Upper lobe of left lung (tissue), 6 donors: Measurements from ENCODE around the gene MMP8. TPM values are rescaled to one million over a fixed set of nuclear protein-coding genes. Genes with fewer than 3 reads are reported as not detected.
"Not testable (repeated sequence)": the region's sequence is repeated elsewhere in the genome, so short reads cannot be mapped to it uniquely, and the experiment has no call there.

Experiments used
- ATAC-seq, 2 donors: fragments of 200-7000 bp; cut with Tn5 transposase; one replicate each; pipeline ENCODE4 v1.9.1; 2022; ENCODE audit warnings: mild to moderate bottlenecking in 2 of 2, moderate library complexity in 2 of 2; ENCODE audit not compliant: low FRiP score in 2 of 2
- DNase-seq, 2 donors: peaks; one replicate each; pipeline ENCODE4 v3.0.0-alpha.2; 2019 to 2020
- H3K27ac ChIP-seq, 4 donors: fragments of 200-600 bp; sonication (generic); one replicate each; pipeline ENCODE4 v1.5.1; 2016 to 2019
- H3K27me3 ChIP-seq, 4 donors: fragments of 200-600 bp; sonication (generic); one replicate each; pipeline ENCODE4 v1.5.1; 2017 to 2019
- H3K36me3 ChIP-seq, 4 donors: fragments of 200-600 bp; sonication (generic); one replicate each; pipeline ENCODE4 v1.5.1; 2016 to 2019
- H3K4me1 ChIP-seq, 4 donors: fragments of 200-600 bp; sonication (generic); one replicate each; pipeline ENCODE4 v1.5.1; 2018 to 2019
- H3K4me3 ChIP-seq, 4 donors: fragments of 200-600 bp; sonication (generic); one replicate each; pipeline ENCODE4 v1.5.1; 2017 to 2019; ENCODE audit warnings: mild to moderate bottlenecking in 2 of 4, moderate library complexity in 1 of 4
- H3K9me3 ChIP-seq, 4 donors: fragments of 200-600 bp; sonication (generic); one replicate each; pipeline ENCODE4 v1.5.1; 2018 to 2019
- CTCF ChIP-seq, 6 experiments: fragments of 450-650 bp in 4 of 6; fragments of 200-600 bp in 2 of 6; sonication (generic) in 2 of 6; IDR thresholded peaks; one replicate each; pipeline ENCODE4 v1.5.1; 2016 to 2019; ENCODE audit warnings: antibody characterized with exemption in 6 of 6
- EP300 ChIP-seq, 4 donors: sonication (generic); formaldehyde crosslinking; IDR thresholded peaks; one replicate each; pipeline ENCODE4 v1.5.1; 2017; ENCODE audit warnings: antibody characterized with exemption in 4 of 4, control low read depth in 2 of 4
- POLR2A ChIP-seq, 4 donors: fragments of 450-650 bp; IDR thresholded peaks; one replicate each; pipeline ENCODE4 v1.5.1; 2016 to 2017; ENCODE audit warnings: antibody characterized with exemption in 4 of 4, mild to moderate bottlenecking in 2 of 4
- POLR2AphosphoS5 ChIP-seq, 2 donors: sonication (generic); formaldehyde crosslinking; IDR thresholded peaks; one replicate each; pipeline ENCODE4 v1.5.1; 2017; ENCODE audit warnings: antibody characterized with exemption in 2 of 2
- WGBS, 2 donors: methylation state at CpG; one replicate each; pipeline ENCODE4 v1.1.5; 2017 to 2018; 5-methylcytosine and 5-hydroxymethylcytosine counted together
- total RNA-seq, 6 donors: library from RNA; depleted of rRNA in 4 of 6; stranded (reverse); fragments of >200 nt in 4 of 6; gene quantifications; one replicate each; pipeline versions ENCODE4 v1.1.0 to v1.2.1, GENCODE V29; 2016 to 2021
- donor health status: DM: no; HTN: no; CAD: no; lungs with moderate emphysema.
- donor health status: DM: no; HTN: yes; CAD: no; lungs with severe emphysema.

MMP8 gene
- total RNA-seq, 6 donors from 2014 or later = under 0.01 to 2.7 (median 0.83) TPM

- no peak overlapping the region for H3K27ac ChIP-seq
- H3K9me3 ChIP-seq = no peaks in the 10 kb centered on the region
- no peaks in the 10 kb centered on the region for H3K27me3 ChIP-seq
- DNase-seq (no peak), ATAC-seq (no peak)
- H3K36me3 ChIP-seq = no peaks in the 10 kb centered on the region
- no peak overlapping the region for H3K4me3 ChIP-seq
- no peak for TF ChIP-seq POLR2A (IDR thresholded peaks at IDR 0.05)
- TF ChIP-seq POLR2AphosphoS5 (IDR thresholded peaks at IDR 0.05) = no peak
- TF ChIP-seq CTCF (IDR thresholded peaks at IDR 0.05) = no peak
- TF ChIP-seq EP300 (IDR thresholded peaks at IDR 0.05) = no peak
- peaks cover 0 to 5% (median 2%) of the 10 kb centered on the region in 4 donors for H3K4me1 ChIP-seq
These were observed 9.9 kb upstream of the MMP8 start for GRCh38 chr11:102734650-102735049.

DNA sequence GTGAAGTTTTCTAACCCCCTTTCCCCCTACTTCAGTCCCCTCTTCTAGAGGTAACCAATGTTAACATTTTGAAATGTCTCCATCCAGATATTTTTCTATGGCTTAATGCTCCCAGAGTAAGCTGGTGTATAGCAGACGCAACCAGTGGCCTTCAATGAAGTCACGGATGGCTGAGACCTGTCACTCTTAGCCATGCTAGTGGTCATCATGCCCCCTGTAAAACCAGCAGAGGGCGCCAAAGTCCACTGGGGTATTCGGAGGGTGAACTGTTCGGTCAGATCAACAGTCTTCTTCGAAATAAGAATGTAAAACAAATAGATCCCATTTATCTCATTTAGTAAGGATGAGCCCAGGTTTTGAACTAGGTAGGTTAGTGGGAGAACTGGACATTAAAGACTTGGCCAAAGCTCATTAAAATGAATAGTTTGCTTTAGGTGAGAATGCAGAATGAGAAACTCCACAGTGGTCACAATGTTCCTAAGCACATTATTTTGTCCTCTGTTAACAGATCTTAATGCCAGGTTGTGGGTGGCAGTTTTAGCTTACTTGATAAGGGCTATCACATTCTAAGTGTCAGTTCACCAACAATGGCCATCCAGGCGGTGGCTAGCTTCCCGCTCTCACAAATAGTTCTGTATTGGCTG, 8.6 kb upstream of the MMP8 start:
- Histone ChIP-seq H3K27me3 (no peaks in the 10 kb centered on the region), H3K4me3 (no peak overlapping the region), H3K27ac (no peak overlapping the region), H3K36me3 (no peaks in the 10 kb centered on the region), H3K4me1 (peaks cover 0 to 5% (median 2%) of the 10 kb centered on the region in 4 donors), H3K9me3 (no peaks in the 10 kb centered on the region)
- 54 to 62% methylated on average over 8 of the region's 8 CpGs for WGBS, 2 donors
- peak; percentile 67 to 71 for ATAC-seq
- no peak for TF ChIP-seq POLR2AphosphoS5 (IDR thresholded peaks at IDR 0.05)
- peak; percentile 46 to 74 (median 56) for TF ChIP-seq CTCF (IDR thresholded peaks at IDR 0.05)
- peak in 1 of 2 donors; percentile 59 for DNase-seq

GRCh38 chr11:102730944-102731343, 6.2 kb upstream of the MMP8 start:
- peak; percentile 35 to 69 for ATAC-seq
- H3K36me3 ChIP-seq, H3K27me3 ChIP-seq, H3K4me1 ChIP-seq, DNase-seq, H3K9me3 ChIP-seq, H3K4me3 ChIP-seq, H3K27ac ChIP-seq: not testable (repeated sequence)
- WGBS, 2 donors = 54 to 63% methylated on average over 8 of the region's 8 CpGs

DNA sequence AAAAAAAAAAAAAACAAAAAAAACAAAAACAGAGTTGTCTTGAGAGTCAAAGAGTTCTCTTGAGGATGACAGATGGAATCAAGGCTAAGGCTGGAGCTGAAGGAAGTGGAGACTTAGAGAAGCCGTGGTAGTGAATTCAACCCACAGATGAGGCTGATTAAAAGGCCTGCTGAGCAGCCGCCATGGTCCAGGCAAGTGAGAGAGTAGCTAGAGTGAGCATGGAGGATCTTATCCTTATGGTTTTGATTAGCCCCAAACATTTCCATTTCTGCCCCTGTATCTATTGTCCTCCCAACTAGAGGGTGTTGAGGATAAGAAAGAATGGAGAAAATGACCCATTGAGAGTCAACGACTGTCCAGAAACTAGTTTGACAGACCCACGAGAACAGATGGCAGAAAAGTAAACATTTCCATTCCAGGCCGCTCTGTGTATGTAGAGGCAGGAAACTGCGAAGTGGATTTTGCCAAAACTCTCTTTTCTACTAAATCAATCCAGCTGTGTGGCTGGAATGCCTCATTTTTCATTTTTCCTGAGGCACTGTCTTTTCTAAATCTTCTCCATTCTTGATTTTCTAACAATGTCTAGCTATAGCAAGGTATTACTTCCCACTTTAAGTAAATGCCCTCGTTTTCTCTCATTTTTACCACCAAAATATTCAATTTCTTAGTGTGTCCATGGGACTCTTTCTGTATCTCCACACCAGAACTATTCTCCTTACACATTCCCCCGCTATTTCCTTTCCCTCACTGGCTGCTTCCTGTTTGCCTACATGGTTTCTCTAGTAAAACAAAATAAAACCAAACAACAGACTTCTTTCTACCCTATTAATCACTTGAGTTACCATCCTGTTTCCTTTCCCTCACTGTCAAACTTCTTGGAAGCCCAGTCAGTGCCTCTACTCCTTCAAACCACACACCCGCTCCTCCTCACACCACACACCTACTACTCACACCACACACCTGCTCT, 5.4 kb upstream of the MMP8 start:
- Histone ChIP-seq H3K27ac (no peak overlapping the region), H3K27me3 (no peaks in the 10 kb centered on the region), H3K9me3 (no peaks in the 10 kb centered on the region), H3K4me1 (peaks cover 0 to 5% (median 4%) of the 10 kb centered on the region in 4 donors), H3K36me3 (no peaks in the 10 kb centered on the region), H3K4me3 (no peak overlapping the region)
- ATAC-seq (no peak), DNase-seq (no peak)
- TF ChIP-seq CTCF (IDR thresholded peaks at IDR 0.05) = no peak
- no peak for TF ChIP-seq EP300 (IDR thresholded peaks at IDR 0.05)
- TF ChIP-seq POLR2AphosphoS5 (IDR thresholded peaks at IDR 0.05) = no peak
- TF ChIP-seq POLR2A (IDR thresholded peaks at IDR 0.05) = no peak
- 45 to 46% methylated on average over 9 of the region's 9 CpGs for WGBS, 2 donors

GRCh38 chr11:102727890-102728289, 3.1 kb upstream of the MMP8 start:
- Histone ChIP-seq H3K27ac (no peak overlapping the region), H3K4me3 (no peak overlapping the region), H3K9me3 (no peaks in the 10 kb centered on the region), H3K36me3 (no peaks in the 10 kb centered on the region), H3K4me1 (peaks cover 0 to 5% (median 4%) of the 10 kb centered on the region in 4 donors), H3K27me3 (no peaks in the 10 kb centered on the region)
- TF ChIP-seq CTCF (IDR thresholded peaks at IDR 0.05) (no peak), POLR2A (IDR thresholded peaks at IDR 0.05) (no peak), POLR2AphosphoS5 (IDR thresholded peaks at IDR 0.05) (no peak), EP300 (IDR thresholded peaks at IDR 0.05) (no peak)
- 76 to 78% methylated on average over 2 of the region's 2 CpGs for WGBS, 2 donors
- ATAC-seq = peak; percentile 58 to 77
- DNase-seq = no peak
